Measurements from ENCODE around the gene IFITM2.
A peak's percentile ranks its signal among the peaks of the same experiment; 100 is the strongest.
"Not testable (repeated sequence)": the region's sequence is repeated elsewhere in the genome, so short reads cannot be mapped to it uniquely, and the experiment has no call there.

The IFITM2 gene

DNA sequence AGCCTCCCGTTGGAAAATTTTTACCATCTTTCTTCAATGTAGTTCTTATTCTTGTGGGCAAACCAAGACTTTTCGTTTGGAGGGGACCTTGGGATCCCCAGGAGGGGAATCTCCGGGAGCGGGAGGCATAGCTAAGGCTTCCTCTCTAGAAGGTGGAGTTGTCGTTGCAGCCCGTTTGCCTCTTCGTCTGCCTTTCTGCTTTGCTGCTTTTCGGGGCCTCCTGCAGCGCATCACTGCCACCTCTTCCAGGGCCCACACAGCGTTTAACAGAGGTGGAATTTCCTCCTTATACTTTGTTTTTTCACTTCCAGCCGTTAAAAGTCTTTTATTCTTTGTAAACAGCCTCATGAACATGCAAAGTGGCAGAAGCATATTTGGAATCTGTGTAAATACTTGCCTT lies 16.5 kb downstream of the IFITM2 start:
- no peak for DNase-seq (ENCODE audit: extremely low read depth in 1 of 2, low read depth in 1 of 2)

DNA sequence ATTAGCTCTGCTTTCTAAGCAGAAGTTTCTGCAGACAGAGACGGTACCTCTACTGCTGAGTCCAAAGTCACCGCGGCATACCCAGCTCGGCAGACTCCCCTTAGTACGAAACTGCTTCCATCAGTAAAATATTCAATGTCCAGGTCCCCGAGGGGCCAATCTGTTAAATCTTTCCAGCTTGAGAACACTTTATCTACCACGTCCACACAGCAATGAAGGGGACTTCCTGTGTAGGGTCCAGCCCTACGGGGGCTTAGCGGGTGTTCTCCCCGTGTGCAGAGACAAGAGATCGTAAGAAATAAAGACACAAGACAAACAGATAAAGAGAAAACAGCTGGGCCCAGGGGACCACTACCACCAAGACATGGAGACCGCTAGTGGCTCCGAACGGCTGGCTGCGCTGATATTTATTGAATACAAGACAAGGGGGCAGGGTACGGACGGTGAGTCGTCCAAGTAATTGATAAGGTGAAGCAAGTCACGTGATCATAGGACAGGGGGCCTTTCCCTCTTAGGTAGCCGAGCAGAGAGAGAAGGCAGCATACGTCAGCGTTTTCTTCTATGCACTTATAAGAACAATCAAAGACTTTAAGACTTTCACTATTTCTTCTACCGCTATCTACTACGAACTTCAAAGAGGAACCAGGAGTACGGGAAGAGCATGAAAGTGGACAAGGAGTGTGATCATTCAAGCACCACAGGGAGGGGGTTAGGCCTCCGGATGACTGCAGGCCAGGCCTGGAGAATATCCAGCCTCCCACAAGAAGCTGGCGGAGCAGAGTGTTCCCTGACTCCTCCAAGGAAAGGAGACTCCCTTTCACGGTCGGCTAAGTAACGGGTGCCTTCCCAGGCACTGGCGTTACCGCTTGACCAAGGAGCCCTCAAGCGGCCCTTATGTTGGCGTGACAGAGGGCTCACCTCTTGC lies 17.2 kb downstream of the IFITM2 start:
- DNase-seq (ENCODE audit: extremely low read depth in 1 of 2, low read depth in 1 of 2) = not testable (repeated sequence)

DNA sequence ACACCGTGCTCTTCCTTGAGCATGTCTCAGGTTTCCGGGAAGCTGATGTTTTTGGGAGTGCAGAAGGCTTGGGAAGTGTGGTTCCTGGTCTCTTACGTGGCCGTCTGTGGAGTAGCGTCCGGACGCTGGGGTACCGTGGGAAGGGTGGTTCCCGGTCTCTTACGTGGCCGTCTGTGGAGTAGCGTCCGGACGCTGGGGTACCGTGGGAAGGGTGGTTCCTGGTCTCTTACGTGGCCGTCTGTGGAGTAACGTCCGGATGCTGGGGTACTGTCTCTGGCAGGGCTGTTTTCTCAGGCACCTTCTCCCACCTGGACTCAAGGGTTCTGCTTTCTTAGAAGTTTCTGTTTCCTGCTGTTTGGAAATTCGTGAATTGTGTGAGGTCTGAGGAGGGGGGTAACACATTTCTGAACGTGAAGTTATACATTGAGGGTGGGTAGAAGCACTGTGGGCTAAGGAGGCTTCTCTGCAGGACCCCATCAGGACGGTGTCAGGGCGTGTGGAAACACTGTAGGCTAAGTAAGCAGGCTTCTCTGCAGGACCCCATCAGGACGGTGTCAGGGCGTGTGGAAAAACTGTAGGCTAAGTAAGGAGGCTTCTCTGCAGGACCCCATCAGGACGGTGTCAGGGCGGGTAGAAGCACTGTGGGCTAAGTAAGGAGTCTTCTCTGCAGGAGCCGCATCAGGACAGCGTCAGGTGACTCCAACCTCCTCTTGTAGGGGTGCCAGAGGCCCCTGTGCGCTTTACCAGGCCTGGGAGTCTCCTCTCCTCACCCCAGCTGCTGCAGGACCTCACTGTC lies 18.4 kb downstream of the IFITM2 start:
- DNase-seq (ENCODE audit: extremely low read depth in 1 of 2, low read depth in 1 of 2) = no peak

DNA sequence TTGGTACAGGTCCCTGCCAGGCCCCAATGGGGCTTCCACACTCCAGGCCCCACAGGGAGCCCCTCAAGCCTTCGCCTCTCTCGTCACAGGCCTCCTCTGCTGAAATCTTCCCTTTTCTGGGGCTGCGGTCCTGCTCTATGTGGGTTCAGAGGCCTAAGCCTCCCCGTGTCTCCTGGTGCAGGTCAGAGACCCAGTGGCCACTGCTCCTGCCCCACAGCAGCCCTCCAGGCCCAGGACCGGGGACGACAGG lies 18.9 kb downstream of the IFITM2 start:
- DNase-seq (ENCODE audit: extremely low read depth in 1 of 2, low read depth in 1 of 2) = no peak

DNA sequence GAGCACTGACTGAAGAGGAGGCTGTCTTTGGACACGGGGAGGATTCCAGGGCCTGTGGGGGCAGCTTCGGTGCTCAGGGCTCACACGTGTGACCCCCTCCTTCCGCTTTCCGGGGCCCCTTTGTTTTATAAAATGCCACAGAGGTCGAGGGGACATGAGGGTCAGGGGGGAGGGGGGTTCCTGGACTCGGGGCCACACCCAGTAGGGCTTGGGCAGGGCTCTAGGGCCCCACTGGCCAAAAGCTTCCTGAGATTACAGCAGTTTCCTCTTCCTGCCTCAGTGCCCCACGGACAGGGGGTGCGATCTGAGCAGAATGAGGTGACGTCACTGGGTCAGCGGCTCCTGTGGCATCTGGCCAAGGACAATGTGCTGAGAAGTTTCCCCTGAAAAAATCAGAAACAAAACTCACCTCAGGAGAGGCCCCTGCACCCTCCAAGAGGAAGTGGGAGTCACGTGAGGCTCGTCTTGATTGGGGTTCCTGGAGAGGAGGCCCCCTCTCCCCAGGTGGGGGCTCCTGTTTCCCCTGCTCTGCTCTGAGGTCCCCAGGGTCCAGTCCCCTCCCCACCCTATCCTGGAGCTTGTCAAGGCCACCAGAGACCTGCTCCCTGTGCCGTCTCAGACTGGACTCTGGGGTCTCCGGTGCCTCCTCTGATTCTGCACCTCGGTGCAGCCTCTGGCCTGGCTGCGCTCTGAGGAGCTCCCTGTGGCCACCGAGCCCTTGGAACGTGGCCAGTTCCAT lies 19.4 kb downstream of the IFITM2 start:
- peak; percentile 55 to 80 for DNase-seq (ENCODE audit: extremely low read depth in 1 of 2, low read depth in 1 of 2)

DNA sequence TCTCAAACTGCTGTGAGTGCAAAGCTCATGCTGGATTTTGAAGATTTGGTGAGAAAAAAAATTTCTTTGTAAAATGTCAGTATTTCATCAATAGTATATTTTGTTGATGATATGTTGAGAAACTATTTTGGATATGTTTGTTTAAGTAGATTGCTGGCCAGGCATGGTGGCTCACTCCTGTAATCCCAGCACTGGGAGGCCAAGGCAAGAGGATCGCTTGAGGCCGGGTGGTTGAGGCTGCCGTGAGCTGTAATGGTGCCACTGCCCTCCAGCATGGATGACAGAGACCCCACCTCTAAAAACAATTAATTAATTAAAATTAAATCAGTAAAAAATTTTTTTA lies 19.9 kb downstream of the IFITM2 start:
- no peak for DNase-seq (ENCODE audit: extremely low read depth in 1 of 2, low read depth in 1 of 2)

DNA sequence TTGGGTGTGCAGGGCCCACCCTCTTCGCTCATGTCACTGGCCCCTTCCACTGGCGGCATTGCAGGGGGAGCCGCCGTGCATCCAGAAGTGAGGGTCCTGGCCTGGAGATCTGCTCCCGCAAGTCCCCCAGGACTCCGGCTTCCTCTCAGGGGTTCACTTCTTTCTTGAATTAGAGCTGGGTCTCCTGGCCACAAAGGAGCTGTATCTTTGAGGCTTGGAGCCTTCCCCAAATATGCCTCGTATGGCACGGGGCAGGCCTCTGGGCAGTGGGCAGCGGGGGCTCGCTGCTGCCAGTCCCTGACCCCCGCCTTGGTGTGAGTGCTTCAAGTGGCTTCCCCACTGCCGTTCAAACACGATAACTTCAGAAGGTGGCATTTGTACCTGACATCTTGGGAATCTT lies 20.4 kb downstream of the IFITM2 start:
- no peak for DNase-seq (ENCODE audit: extremely low read depth in 1 of 2, low read depth in 1 of 2)

GRCh38 chr11:328516-329100 lies 21.0 kb downstream of the IFITM2 start:
- not testable (repeated sequence) for DNase-seq (ENCODE audit: extremely low read depth in 1 of 2, low read depth in 1 of 2)

- no peak for DNase-seq (ENCODE audit: extremely low read depth in 1 of 2, low read depth in 1 of 2)
Observed at GRCh38 chr11:329886-330253, 22.3 kb downstream of the IFITM2 start.

GRCh38 chr11:330307-330693 lies 22.7 kb downstream of the IFITM2 start:
- no peak for DNase-seq (ENCODE audit: extremely low read depth in 1 of 2, low read depth in 1 of 2)

DNA sequence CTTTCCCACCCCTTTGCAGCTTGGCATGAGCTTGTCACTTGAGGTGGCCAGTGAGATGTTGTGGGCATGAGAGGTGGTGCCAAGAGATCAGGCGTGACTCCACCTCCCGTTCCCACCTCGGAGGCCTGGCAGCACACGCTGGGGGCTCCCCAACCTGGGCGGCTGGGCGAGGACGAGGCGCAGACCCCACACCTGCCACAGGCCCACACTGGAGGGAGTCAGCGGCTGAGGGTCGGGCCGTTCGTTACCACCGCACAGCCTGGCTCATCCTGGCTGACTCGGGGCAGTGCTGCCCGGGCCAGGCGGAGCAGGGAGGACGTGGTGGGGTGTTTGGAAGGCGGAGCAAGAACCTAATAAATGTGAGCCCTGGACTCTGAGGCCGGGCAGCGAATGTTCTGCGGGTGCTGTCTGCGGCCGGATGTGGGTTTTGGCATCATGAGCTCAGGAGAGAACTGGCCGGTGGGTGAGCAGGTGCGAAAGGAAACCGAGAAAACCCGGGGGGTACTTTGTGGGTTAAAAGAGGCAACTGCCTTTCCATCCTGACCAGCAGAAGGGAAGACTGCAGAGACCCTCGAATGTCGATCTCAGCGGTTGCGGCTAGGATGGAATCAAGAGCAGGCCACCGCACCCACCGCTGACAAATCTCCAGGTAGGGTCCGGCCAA lies 23.2 kb downstream of the IFITM2 start:
- no peak for DNase-seq (ENCODE audit: extremely low read depth in 1 of 2, low read depth in 1 of 2)

GRCh38 chr11:331358-332060 lies 23.9 kb downstream of the IFITM2 start:
- DNase-seq (ENCODE audit: extremely low read depth in 1 of 2, low read depth in 1 of 2) = no peak

- DNase-seq (ENCODE audit: extremely low read depth in 1 of 2, low read depth in 1 of 2) = no peak
Observed at GRCh38 chr11:332651-333480, 25.2 kb downstream of the IFITM2 start.

GRCh38 chr11:333616-334263 lies 26.1 kb downstream of the IFITM2 start:
- not testable (repeated sequence) for DNase-seq (ENCODE audit: extremely low read depth in 1 of 2, low read depth in 1 of 2)

GRCh38 chr11:334264-334994 lies 26.8 kb downstream of the IFITM2 start:
- no peak for DNase-seq (ENCODE audit: extremely low read depth in 1 of 2, low read depth in 1 of 2)

GRCh38 chr11:335779-336658 lies 28.4 kb downstream of the IFITM2 start:
- no peak for DNase-seq (ENCODE audit: extremely low read depth in 1 of 2, low read depth in 1 of 2)

DNA sequence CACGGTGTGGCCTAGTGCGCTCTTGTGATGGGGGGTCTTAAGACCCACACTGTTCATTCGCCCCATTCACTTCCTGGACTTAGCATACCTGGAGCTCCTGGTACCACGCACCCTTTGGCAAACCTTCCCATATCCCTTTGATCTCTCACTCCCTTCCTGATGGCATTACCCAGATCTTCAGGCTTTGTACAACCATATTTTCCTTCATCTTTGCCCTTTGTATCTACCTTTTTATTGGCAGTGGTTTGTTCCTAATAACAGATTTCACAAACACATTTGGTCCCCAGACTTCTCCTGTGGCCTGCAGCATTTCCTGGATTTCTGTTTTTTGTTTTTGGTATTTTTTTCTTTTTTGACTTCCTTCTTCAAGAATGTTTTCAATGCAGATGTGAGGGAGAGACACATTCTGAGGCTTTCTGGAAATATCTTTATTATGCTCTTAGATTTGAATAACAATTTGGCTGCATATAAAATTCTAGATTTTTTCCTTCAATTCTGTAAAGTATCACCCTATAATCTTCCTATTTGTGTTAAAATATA lies 29.1 kb downstream of the IFITM2 start:
- no peak for DNase-seq (ENCODE audit: extremely low read depth in 1 of 2, low read depth in 1 of 2)

Data from stimulated activated CD8-positive, alpha-beta memory T cell treated with anti-CD3 and anti-CD28 coated beads, Interleukin-7, amount 100 ng/mL, for 48 hours (primary cell).